ENCODE results near the gene RAB33A.

Gene RAB33A

DNA sequence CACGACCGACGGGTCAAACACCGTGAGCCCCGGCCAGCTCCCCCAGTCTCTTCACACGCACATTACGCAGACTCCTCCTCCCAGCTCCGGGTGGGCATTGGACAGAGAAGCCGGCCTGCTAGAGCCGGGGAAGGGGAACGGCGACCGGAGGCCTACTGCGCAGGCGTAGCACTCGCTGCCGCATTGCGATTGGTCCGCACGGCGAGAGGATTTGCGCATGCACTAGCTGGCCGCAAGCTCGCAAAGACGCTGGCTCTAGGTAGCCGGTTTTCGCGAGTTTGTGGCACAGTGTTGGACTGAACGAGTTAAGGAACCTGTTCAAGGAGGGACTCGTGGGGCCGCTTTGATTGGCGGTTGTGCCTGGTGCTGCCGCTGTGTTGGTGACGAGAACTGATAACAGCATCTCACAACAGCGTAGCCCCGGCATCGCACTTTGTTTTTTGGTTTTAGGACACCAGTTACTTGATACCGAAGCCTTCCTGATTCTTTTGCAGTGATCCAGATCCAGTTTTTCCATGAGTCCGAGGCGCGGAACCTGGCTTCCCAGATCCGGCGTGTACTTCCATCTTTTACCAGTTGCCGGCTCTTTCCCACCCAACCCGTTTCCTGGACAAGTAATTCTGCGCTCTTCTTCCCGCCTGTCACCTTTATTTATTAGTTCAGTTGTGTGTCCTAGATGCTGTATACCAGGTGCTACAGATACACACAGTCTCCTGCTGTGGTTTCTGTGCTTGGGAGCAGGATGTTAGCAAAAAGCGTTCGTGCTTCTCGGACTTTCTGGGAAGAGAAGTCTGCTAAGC lies 5.9 kb upstream of the RAB33A start, which contains the start of gene AIFM1 (continued):
- TF ChIP-seq ZNF776 (tag by site-specific recombination; IDR thresholded peaks at IDR 0.05; ENCODE audit: borderline replicate concordance) (no peak), ZNF169 (tag by site-specific recombination; IDR thresholded peaks at IDR 0.05) (0 out of 2 replicates have a peak, but pooled peaks have one; percentile 29), TRIM28 (IDR thresholded peaks at IDR 0.05; ENCODE audit: borderline replicate concordance, low read length) (peak; percentile 92), SCRT2 (tag by site-specific recombination; IDR thresholded peaks at IDR 0.05) (peak; percentile 96), KLF7 (tag by site-specific recombination; IDR thresholded peaks at IDR 0.05; ENCODE audit: borderline replicate concordance) (peak; percentile 82), ZEB2 (tag by site-specific recombination; IDR thresholded peaks at IDR 0.05) (peak; percentile 91), SETDB1 (IDR thresholded peaks at IDR 0.05; ENCODE audit: insufficient read length, low read length) (no peak), ZFP37 (tag by site-specific recombination; IDR thresholded peaks at IDR 0.05) (peak; percentile 62; the same call in 1 of the 2 replicates), MYNN (tag by site-specific recombination; IDR thresholded peaks at IDR 0.05; ENCODE audit: borderline replicate concordance) (peak; percentile 41; the same call in 1 of the 2 replicates), ZSCAN30 (tag by site-specific recombination; IDR thresholded peaks at IDR 0.05) (peak; percentile 78), ZNF843 (tag by site-specific recombination; IDR thresholded peaks at IDR 0.05) (peak; percentile 42; the same call in 1 of the 2 replicates), ZNF324 (tag by site-specific recombination; IDR thresholded peaks at IDR 0.05) (peak; percentile 98), ZNF510 (tag by site-specific recombination; IDR thresholded peaks at IDR 0.05; ENCODE audit: insufficient replicate concordance) (no peak), KLF1 (tag by site-specific recombination; IDR thresholded peaks at IDR 0.05) (no peak), BCL11A (tag by site-specific recombination; IDR thresholded peaks at IDR 0.05; ENCODE audit: low read depth) (no peak), ZBTB1 (tag by site-specific recombination; IDR thresholded peaks at IDR 0.05) (no peak), BCL11B (tag by site-specific recombination; IDR thresholded peaks at IDR 0.05; ENCODE audit: low read depth) (no peak), ZNF600 (tag by site-specific recombination; IDR thresholded peaks at IDR 0.05) (peak; percentile 85), ZNF707 (tag by site-specific recombination; IDR thresholded peaks at IDR 0.05) (no peak), ZNF2 (tag by site-specific recombination; IDR thresholded peaks at IDR 0.05) (peak; percentile 91), ZNF350 (tag by site-specific recombination; IDR thresholded peaks at IDR 0.05) (no peak), ZNF366 (tag by site-specific recombination; conservative IDR thresholded peaks at IDR 0.05) (peak; percentile 56)
- TF ChIP-seq, protein P1, sequence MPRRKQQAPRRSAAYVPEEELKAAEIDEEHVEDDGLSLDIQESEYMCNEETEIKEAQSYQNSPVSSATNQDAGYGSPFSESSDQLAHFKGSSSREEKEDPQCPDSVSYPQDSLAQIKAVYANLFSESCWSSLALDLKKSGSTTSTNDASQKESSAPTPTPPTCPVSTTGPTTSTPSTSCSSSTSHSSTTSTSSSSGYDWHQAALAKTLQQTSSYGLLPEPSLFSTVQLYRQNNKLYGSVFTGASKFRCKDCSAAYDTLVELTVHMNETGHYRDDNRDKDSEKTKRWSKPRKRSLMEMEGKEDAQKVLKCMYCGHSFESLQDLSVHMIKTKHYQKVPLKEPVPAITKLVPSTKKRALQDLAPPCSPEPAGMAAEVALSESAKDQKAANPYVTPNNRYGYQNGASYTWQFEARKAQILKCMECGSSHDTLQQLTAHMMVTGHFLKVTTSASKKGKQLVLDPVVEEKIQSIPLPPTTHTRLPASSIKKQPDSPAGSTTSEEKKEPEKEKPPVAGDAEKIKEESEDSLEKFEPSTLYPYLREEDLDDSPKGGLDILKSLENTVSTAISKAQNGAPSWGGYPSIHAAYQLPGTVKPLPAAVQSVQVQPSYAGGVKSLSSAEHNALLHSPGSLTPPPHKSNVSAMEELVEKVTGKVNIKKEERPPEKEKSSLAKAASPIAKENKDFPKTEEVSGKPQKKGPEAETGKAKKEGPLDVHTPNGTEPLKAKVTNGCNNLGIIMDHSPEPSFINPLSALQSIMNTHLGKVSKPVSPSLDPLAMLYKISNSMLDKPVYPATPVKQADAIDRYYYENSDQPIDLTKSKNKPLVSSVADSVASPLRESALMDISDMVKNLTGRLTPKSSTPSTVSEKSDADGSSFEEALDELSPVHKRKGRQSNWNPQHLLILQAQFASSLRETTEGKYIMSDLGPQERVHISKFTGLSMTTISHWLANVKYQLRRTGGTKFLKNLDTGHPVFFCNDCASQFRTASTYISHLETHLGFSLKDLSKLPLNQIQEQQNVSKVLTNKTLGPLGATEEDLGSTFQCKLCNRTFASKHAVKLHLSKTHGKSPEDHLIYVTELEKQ (tag by site-specific recombination; IDR thresholded peaks at IDR 0.05; ENCODE audit: borderline replicate concordance) = peak; percentile 69
- TF ChIP-seq, protein P2, sequence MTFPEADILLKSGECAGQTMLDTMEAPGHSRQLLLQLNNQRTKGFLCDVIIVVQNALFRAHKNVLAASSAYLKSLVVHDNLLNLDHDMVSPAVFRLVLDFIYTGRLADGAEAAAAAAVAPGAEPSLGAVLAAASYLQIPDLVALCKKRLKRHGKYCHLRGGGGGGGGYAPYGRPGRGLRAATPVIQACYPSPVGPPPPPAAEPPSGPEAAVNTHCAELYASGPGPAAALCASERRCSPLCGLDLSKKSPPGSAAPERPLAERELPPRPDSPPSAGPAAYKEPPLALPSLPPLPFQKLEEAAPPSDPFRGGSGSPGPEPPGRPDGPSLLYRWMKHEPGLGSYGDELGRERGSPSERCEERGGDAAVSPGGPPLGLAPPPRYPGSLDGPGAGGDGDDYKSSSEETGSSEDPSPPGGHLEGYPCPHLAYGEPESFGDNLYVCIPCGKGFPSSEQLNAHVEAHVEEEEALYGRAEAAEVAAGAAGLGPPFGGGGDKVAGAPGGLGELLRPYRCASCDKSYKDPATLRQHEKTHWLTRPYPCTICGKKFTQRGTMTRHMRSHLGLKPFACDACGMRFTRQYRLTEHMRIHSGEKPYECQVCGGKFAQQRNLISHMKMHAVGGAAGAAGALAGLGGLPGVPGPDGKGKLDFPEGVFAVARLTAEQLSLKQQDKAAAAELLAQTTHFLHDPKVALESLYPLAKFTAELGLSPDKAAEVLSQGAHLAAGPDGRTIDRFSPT (tag by site-specific recombination; IDR thresholded peaks at IDR 0.05) = no peak
- TF ChIP-seq, protein P3, sequence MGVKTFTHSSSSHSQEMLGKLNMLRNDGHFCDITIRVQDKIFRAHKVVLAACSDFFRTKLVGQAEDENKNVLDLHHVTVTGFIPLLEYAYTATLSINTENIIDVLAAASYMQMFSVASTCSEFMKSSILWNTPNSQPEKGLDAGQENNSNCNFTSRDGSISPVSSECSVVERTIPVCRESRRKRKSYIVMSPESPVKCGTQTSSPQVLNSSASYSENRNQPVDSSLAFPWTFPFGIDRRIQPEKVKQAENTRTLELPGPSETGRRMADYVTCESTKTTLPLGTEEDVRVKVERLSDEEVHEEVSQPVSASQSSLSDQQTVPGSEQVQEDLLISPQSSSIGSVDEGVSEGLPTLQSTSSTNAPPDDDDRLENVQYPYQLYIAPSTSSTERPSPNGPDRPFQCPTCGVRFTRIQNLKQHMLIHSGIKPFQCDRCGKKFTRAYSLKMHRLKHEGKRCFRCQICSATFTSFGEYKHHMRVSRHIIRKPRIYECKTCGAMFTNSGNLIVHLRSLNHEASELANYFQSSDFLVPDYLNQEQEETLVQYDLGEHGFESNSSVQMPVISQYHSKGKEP (tag by site-specific recombination; IDR thresholded peaks at IDR 0.05) = peak; percentile 72; the same call in 1 of the 2 replicates
- TF ChIP-seq, protein P4, sequence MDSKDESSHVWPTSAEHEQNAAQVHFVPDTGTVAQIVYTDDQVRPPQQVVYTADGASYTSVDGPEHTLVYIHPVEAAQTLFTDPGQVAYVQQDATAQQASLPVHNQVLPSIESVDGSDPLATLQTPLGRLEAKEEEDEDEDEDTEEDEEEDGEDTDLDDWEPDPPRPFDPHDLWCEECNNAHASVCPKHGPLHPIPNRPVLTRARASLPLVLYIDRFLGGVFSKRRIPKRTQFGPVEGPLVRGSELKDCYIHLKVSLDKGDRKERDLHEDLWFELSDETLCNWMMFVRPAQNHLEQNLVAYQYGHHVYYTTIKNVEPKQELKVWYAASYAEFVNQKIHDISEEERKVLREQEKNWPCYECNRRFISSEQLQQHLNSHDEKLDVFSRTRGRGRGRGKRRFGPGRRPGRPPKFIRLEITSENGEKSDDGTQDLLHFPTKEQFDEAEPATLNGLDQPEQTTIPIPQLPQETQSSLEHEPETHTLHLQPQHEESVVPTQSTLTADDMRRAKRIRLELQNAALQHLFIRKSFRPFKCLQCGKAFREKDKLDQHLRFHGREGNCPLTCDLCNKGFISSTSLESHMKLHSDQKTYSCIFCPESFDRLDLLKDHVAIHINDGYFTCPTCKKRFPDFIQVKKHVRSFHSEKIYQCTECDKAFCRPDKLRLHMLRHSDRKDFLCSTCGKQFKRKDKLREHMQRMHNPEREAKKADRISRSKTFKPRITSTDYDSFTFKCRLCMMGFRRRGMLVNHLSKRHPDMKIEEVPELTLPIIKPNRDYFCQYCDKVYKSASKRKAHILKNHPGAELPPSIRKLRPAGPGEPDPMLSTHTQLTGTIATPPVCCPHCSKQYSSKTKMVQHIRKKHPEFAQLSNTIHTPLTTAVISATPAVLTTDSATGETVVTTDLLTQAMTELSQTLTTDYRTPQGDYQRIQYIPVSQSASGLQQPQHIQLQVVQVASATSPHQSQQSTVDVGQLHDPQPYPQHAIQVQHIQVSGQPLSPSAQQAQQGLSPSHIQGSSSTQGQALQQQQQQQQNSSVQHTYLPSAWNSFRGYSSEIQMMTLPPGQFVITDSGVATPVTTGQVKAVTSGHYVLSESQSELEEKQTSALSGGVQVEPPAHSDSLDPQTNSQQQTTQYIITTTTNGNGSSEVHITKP (tag by site-specific recombination; IDR thresholded peaks at IDR 0.05) = peak; percentile 56; the same call in 1 of the 2 replicates
- TF ChIP-seq, protein P5, sequence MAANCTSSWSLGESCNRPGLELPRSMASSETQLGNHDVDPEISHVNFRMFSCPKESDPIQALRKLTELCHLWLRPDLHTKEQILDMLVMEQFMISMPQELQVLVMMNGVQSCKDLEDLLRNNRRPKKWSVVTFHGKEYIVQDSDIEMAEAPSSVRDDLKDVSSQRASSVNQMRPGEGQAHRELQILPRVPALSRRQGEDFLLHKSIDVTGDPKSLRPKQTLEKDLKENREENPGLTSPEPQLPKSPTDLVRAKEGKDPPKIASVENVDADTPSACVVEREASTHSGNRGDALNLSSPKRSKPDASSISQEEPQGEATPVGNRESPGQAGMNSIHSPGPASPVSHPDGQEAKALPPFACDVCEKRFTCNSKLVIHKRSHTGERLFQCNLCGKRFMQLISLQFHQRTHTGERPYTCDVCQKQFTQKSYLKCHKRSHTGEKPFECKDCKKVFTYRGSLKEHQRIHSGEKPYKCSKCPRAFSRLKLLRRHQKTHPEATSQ (tag by site-specific recombination; IDR thresholded peaks at IDR 0.05) = 0 out of 2 replicates have a peak, but pooled peaks have one; percentile 39
